GM19351 (cell line): Measurements from ENCODE around the gene SLC25A45.

Experiments
- ATAC-seq: cut with Tn5 transposase; IDR thresholded peaks from one replicate; pipeline ENCODE4 v1.9.1; 2021; ENCODE audit warnings: mild to moderate bottlenecking, moderate library complexity; ENCODE audit not compliant: unreplicated experiment

The SLC25A45 gene

GRCh38 chr11:65382033-65382803 is at the start of gene SLC25A45:
Gene SLC25A45, minus strand, starts transcription at chr11:65382646. Its CDS starts 695 bp downstream, at chr11:65381951.
- ATAC-seq = peak; percentile 61

- peak; percentile 47 for ATAC-seq
Measured at GRCh38 chr11:65431451-65432099, 49.1 kb upstream of the SLC25A45 start.

GRCh38 chr11:65430406-65431217 is 48.2 kb upstream of the SLC25A45 start:
- no peak for ATAC-seq

- ATAC-seq = no peak
Measured at GRCh38 chr11:65429724-65430405, 47.4 kb upstream of the SLC25A45 start.

GRCh38 chr11:65429068-65429681 is 46.7 kb upstream of the SLC25A45 start:
- ATAC-seq = no peak

- ATAC-seq = no peak
Measured at GRCh38 chr11:65428578-65429067, 46.2 kb upstream of the SLC25A45 start.

GRCh38 chr11:65427691-65428577 is 45.5 kb upstream of the SLC25A45 start:
- ATAC-seq = no peak

- ATAC-seq = no peak
Measured at GRCh38 chr11:65426839-65427690, 44.6 kb upstream of the SLC25A45 start.

GRCh38 chr11:65425971-65426838 is 43.8 kb upstream of the SLC25A45 start:
- no peak for ATAC-seq

GRCh38 chr11:65425105-65425970 is 42.9 kb upstream of the SLC25A45 start:
- ATAC-seq = no peak

- ATAC-seq = no peak
Measured at GRCh38 chr11:65424205-65425104, 42.0 kb upstream of the SLC25A45 start.

GRCh38 chr11:65423516-65424204 is 41.2 kb upstream of the SLC25A45 start:
- ATAC-seq = no peak

- no peak for ATAC-seq
Measured at GRCh38 chr11:65422633-65423515, 40.4 kb upstream of the SLC25A45 start, which contains the start of gene NEAT1. Gene NEAT1, plus strand, starts transcription at chr11:65422798.
